Central memory CD8-positive, alpha-beta T cell (primary cell): ENCODE results near the gene C12orf42.

Experiments used
- ATAC-seq: fragments of 150-1000 bp; cut with Tn5 transposase; replicated peaks from 2 replicates; pipeline ENCODE4 v1.10.0; 2022; ENCODE audit warnings: mild to moderate bottlenecking, moderate FRiP score, moderate number of reproducible peaks; ENCODE audit not compliant: poor library complexity, severe bottlenecking; ENCODE audit errors: extremely low read depth
- DNase-seq, 2 donors: peaks; one replicate each; pipeline ENCODE4 v3.0.0; 2021; ENCODE audit warnings: low spot score in 2 of 2
- H3K27ac Mint-ChIP-seq: one replicate; pipeline ENCODE4 v1.8.0; 2022; ENCODE audit warnings: low read depth, mild to moderate bottlenecking, moderate library complexity, mixed read lengths
- H3K27me3 Mint-ChIP-seq: one replicate; pipeline ENCODE4 v1.8.0; 2022; ENCODE audit warnings: mixed read lengths
- H3K36me3 Mint-ChIP-seq: one replicate; pipeline ENCODE4 v1.8.0; 2022; ENCODE audit warnings: mild to moderate bottlenecking, moderate library complexity, mixed read lengths; ENCODE audit not compliant: insufficient read depth
- H3K4me1 Mint-ChIP-seq: one replicate; pipeline ENCODE4 v1.8.0; 2022; ENCODE audit warnings: mixed read lengths
- H3K4me3 Mint-ChIP-seq: one replicate; pipeline ENCODE4 v1.8.0; 2022; ENCODE audit warnings: mild to moderate bottlenecking, moderate library complexity, mixed read lengths
- H3K9me3 Mint-ChIP-seq: one replicate; pipeline ENCODE4 v1.8.0; 2022; ENCODE audit warnings: mixed read lengths

C12orf42 gene

GRCh38 chr12:103397536-103397935 is 98.2 kb downstream of the C12orf42 start:
- Mint-ChIP-seq H3K36me3 (no peaks in the 10 kb centered on the region), H3K9me3 (no peaks in the 10 kb centered on the region), H3K27me3 (no peaks in the 10 kb centered on the region), H3K4me3 (no peak overlapping the region), H3K4me1 (no peaks in the 10 kb centered on the region), H3K27ac (no peak overlapping the region)
- ATAC-seq (no peak), DNase-seq (no peak)

GRCh38 chr12:103392722-103393121 is 103.0 kb downstream of the C12orf42 start:
- Mint-ChIP-seq H3K36me3 (no peaks in the 10 kb centered on the region), H3K4me3 (no peak overlapping the region), H3K27ac (no peak overlapping the region), H3K9me3 (peaks cover 3% of the 10 kb centered on the region), H3K4me1 (no peaks in the 10 kb centered on the region), H3K27me3 (no peaks in the 10 kb centered on the region)
- ATAC-seq (no peak), DNase-seq (no peak)

GRCh38 chr12:103391103-103391502 is 104.7 kb downstream of the C12orf42 start:
- no peaks in the 10 kb centered on the region for H3K36me3 Mint-ChIP-seq
- no peak for DNase-seq
- H3K4me1 Mint-ChIP-seq, result peaks cover 7% of the 10 kb centered on the region
- H3K9me3 Mint-ChIP-seq, result peaks cover 3% of the 10 kb centered on the region
- no peak overlapping the region for H3K4me3 Mint-ChIP-seq
- H3K27me3 Mint-ChIP-seq, result no peaks in the 10 kb centered on the region
- no peak for ATAC-seq
- H3K27ac Mint-ChIP-seq, result no peak overlapping the region

GRCh38 chr12:103387385-103387784 is 108.4 kb downstream of the C12orf42 start:
- ATAC-seq, result no peak
- H3K4me1 Mint-ChIP-seq, result peaks cover 7% of the 10 kb centered on the region
- H3K9me3 Mint-ChIP-seq, result peaks cover 3% of the 10 kb centered on the region
- no peak overlapping the region for H3K4me3 Mint-ChIP-seq
- H3K36me3 Mint-ChIP-seq, result no peaks in the 10 kb centered on the region
- H3K27me3 Mint-ChIP-seq, result no peaks in the 10 kb centered on the region
- no peak for DNase-seq
- H3K27ac Mint-ChIP-seq, result no peak overlapping the region

- H3K27me3 Mint-ChIP-seq, result no peaks in the 10 kb centered on the region
- ATAC-seq (no peak), DNase-seq (no peak)
- H3K9me3 Mint-ChIP-seq, result peaks cover 3% of the 10 kb centered on the region
- H3K36me3 Mint-ChIP-seq, result no peaks in the 10 kb centered on the region
- peaks cover 7% of the 10 kb centered on the region for H3K4me1 Mint-ChIP-seq
- H3K4me3 Mint-ChIP-seq, result no peak overlapping the region
- H3K27ac Mint-ChIP-seq, result no peak overlapping the region
Measured at GRCh38 chr12:103386451-103386850, 109.3 kb downstream of the C12orf42 start.

GRCh38 chr12:103382736-103383346 is 112.9 kb downstream of the C12orf42 start:
- H3K4me3 Mint-ChIP-seq, result no peak overlapping the region
- no peak overlapping the region for H3K27ac Mint-ChIP-seq
- H3K36me3 Mint-ChIP-seq, result no peaks in the 10 kb centered on the region
- DNase-seq (no peak), ATAC-seq (no peak)
- H3K4me1 Mint-ChIP-seq, result peaks cover 7% of the 10 kb centered on the region
- no peaks in the 10 kb centered on the region for H3K27me3 Mint-ChIP-seq
- no peaks in the 10 kb centered on the region for H3K9me3 Mint-ChIP-seq

- H3K27me3 Mint-ChIP-seq, result no peaks in the 10 kb centered on the region
- ATAC-seq, result no peak
- H3K4me3 Mint-ChIP-seq, result no peak overlapping the region
- H3K9me3 Mint-ChIP-seq, result no peaks in the 10 kb centered on the region
- no peak overlapping the region for H3K27ac Mint-ChIP-seq
- peaks cover 4% of the 10 kb centered on the region for H3K4me1 Mint-ChIP-seq
- H3K36me3 Mint-ChIP-seq, result no peaks in the 10 kb centered on the region
- no peak for DNase-seq
Measured at GRCh38 chr12:103382119-103382518, 113.6 kb downstream of the C12orf42 start.

GRCh38 chr12:103379670-103380069 is 116.1 kb downstream of the C12orf42 start:
- ATAC-seq, result no peak
- Mint-ChIP-seq H3K9me3 (no peaks in the 10 kb centered on the region), H3K36me3 (no peaks in the 10 kb centered on the region), H3K4me3 (no peak overlapping the region), H3K4me1 (no peaks in the 10 kb centered on the region), H3K27me3 (no peaks in the 10 kb centered on the region), H3K27ac (no peak overlapping the region)
- DNase-seq, result no peak

- DNase-seq (no peak), ATAC-seq (no peak)
- H3K4me1 Mint-ChIP-seq, result peaks cover 7% of the 10 kb centered on the region
- no peaks in the 10 kb centered on the region for H3K9me3 Mint-ChIP-seq
- H3K4me3 Mint-ChIP-seq, result no peak overlapping the region
- H3K27ac Mint-ChIP-seq, result no peak overlapping the region
- H3K27me3 Mint-ChIP-seq, result no peaks in the 10 kb centered on the region
- H3K36me3 Mint-ChIP-seq, result no peaks in the 10 kb centered on the region
Measured at GRCh38 chr12:103373088-103373523, 122.7 kb downstream of the C12orf42 start.

GRCh38 chr12:103369929-103370328 is 125.8 kb downstream of the C12orf42 start:
- peaks cover 3% of the 10 kb centered on the region for H3K36me3 Mint-ChIP-seq
- peaks cover 7% of the 10 kb centered on the region for H3K4me1 Mint-ChIP-seq
- ATAC-seq (no peak), DNase-seq (no peak)
- no peaks in the 10 kb centered on the region for H3K27me3 Mint-ChIP-seq
- H3K9me3 Mint-ChIP-seq, result peaks cover 12% of the 10 kb centered on the region
- no peak overlapping the region for H3K4me3 Mint-ChIP-seq
- H3K27ac Mint-ChIP-seq, result no peak overlapping the region

- peaks cover 3% of the 10 kb centered on the region for H3K36me3 Mint-ChIP-seq
- no peaks in the 10 kb centered on the region for H3K27me3 Mint-ChIP-seq
- no peak overlapping the region for H3K4me3 Mint-ChIP-seq
- H3K9me3 Mint-ChIP-seq, result peaks cover 12% of the 10 kb centered on the region
- H3K27ac Mint-ChIP-seq, result no peak overlapping the region
- DNase-seq, result no peak
- H3K4me1 Mint-ChIP-seq, result peaks cover 7% of the 10 kb centered on the region
- ATAC-seq, result no peak
Measured at GRCh38 chr12:103368167-103368566, 127.6 kb downstream of the C12orf42 start.

GRCh38 chr12:103354403-103354802 is 141.4 kb downstream of the C12orf42 start:
- Mint-ChIP-seq H3K27ac (no peak overlapping the region), H3K36me3 (no peaks in the 10 kb centered on the region), H3K4me3 (no peak overlapping the region), H3K4me1 (peaks cover 4% of the 10 kb centered on the region), H3K27me3 (no peaks in the 10 kb centered on the region), H3K9me3 (peaks cover 7% of the 10 kb centered on the region)
- no peak for DNase-seq
- no peak for ATAC-seq

- Mint-ChIP-seq H3K4me3 (no peak overlapping the region), H3K9me3 (peaks cover 6% of the 10 kb centered on the region), H3K27ac (no peak overlapping the region), H3K27me3 (no peaks in the 10 kb centered on the region), H3K36me3 (no peaks in the 10 kb centered on the region), H3K4me1 (peaks cover 8% of the 10 kb centered on the region)
- no peak for DNase-seq
- no peak for ATAC-seq
Measured at GRCh38 chr12:103353913-103354312, 141.9 kb downstream of the C12orf42 start.
